Measurements from ENCODE around the gene SLC6A16.

DNA sequence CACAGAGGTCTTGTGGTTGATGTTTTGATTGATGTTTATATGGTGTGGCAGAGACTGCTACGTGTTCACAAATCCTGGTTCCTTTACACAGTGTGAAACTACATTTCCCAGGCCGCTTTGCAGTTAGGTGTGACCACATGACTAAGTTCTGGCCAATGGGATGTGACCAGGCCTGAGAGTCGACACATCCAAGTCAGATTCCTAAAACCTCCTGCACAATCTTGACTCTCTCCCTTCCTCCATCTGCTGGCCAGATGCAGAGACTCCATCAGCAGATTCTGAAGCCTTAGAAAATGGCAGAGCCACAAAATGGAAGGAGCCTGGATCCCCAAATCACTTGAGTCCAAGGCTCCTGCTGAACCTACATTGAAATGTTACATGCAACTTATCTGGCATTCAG, 22.8 kb upstream of the SLC6A16 start:
- no peak for TF ChIP-seq POLR2AphosphoS5 (IDR thresholded peaks at IDR 0.05)
- TF ChIP-seq, protein P1, sequence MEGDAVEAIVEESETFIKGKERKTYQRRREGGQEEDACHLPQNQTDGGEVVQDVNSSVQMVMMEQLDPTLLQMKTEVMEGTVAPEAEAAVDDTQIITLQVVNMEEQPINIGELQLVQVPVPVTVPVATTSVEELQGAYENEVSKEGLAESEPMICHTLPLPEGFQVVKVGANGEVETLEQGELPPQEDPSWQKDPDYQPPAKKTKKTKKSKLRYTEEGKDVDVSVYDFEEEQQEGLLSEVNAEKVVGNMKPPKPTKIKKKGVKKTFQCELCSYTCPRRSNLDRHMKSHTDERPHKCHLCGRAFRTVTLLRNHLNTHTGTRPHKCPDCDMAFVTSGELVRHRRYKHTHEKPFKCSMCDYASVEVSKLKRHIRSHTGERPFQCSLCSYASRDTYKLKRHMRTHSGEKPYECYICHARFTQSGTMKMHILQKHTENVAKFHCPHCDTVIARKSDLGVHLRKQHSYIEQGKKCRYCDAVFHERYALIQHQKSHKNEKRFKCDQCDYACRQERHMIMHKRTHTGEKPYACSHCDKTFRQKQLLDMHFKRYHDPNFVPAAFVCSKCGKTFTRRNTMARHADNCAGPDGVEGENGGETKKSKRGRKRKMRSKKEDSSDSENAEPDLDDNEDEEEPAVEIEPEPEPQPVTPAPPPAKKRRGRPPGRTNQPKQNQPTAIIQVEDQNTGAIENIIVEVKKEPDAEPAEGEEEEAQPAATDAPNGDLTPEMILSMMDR (IDR thresholded peaks at IDR 0.05), result no peak

All from sigmoid colon (tissue), 4 donors.